Testis (tissue), 2 donors: ENCODE data around the gene GRM4.

Experiments
- POLR2A ChIP-seq: fragments of 450-650 bp; IDR thresholded peaks from one replicate; pipeline ENCODE4 v1.6.1; 2017; ENCODE audit warnings: antibody characterized with exemption, mild to moderate bottlenecking, moderate library complexity
- TF ChIP-seq, protein P1 (sequence below), 3 experiments: fragments of 450-650 bp in 2 of 3; fragments of 200-600 bp in 1 of 3; sonication (generic) in 1 of 3; IDR thresholded peaks; one replicate each; pipeline ENCODE4 v1.5.1; 2016 to 2019; ENCODE audit warnings: antibody characterized with exemption in 3 of 3, mild to moderate bottlenecking in 2 of 3, moderate library complexity in 1 of 3

DNA sequence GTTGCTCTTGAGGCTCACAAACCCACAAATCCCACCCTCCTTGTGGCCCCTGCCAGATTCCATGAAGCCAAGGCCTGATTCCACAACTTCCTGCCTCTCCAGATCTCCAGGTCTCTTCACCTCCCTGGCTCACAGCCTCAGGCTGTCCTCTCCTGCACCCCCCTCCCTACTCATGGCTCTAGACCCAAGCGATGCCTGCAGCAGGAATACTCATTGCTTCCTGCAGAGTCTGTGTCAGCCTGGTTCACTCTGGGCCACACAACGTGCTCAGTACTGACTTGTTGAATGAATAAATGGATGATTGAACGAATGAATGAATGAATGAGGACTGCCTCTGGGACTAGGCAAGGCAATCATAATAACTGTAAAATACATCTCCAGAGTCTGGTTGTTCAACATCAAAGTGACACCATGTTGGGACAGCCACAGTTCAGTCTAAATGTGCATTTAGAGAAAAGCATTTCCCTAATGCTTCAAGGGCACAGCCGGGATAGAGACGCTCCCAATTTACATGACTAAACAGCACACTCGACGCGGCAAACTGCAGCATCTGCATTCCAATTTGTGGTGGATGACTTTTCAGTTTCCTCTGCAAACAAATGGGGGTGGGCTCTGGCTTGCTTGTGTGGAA is 139.9 kb downstream of the GRM4 start:
- TF ChIP-seq, protein P1, sequence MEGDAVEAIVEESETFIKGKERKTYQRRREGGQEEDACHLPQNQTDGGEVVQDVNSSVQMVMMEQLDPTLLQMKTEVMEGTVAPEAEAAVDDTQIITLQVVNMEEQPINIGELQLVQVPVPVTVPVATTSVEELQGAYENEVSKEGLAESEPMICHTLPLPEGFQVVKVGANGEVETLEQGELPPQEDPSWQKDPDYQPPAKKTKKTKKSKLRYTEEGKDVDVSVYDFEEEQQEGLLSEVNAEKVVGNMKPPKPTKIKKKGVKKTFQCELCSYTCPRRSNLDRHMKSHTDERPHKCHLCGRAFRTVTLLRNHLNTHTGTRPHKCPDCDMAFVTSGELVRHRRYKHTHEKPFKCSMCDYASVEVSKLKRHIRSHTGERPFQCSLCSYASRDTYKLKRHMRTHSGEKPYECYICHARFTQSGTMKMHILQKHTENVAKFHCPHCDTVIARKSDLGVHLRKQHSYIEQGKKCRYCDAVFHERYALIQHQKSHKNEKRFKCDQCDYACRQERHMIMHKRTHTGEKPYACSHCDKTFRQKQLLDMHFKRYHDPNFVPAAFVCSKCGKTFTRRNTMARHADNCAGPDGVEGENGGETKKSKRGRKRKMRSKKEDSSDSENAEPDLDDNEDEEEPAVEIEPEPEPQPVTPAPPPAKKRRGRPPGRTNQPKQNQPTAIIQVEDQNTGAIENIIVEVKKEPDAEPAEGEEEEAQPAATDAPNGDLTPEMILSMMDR (IDR thresholded peaks at IDR 0.05), result no peak
- no peak for TF ChIP-seq POLR2A
